OCI-LY3 (cell line): ENCODE data around the gene APLP1.

ENCODE experiments used
- H2AFZ ChIP-seq: fragments of 200-600, 300-600 bp; shearing (Covaris generic); 2 replicates; pipeline ENCODE4 v1.6.0; 2014; ENCODE audit warnings: antibody characterized with exemption, low read depth, low read length
- H3K27ac ChIP-seq: fragments of 200-600, 300-600 bp; sonication (generic); 2 replicates; pipeline ENCODE4 v1.5.1; 2014; ENCODE audit warnings: mild to moderate bottlenecking, low read length, moderate library complexity, mixed read lengths
- H3K27me3 ChIP-seq: fragments of 200-600, 300-600 bp; sonication (generic); 2 replicates; pipeline ENCODE4 v1.6.1; 2014; ENCODE audit warnings: low read depth, low read length, mixed read lengths
- H3K36me3 ChIP-seq: fragments of 200-600, 300-600 bp; sonication (generic); replicated peaks from 2 replicates; pipeline ENCODE3; 2014; ENCODE audit warnings: low read depth, low read length, mixed read lengths
- H3K4me1 ChIP-seq: fragments of 300-600, 200-600 bp; sonication (generic); 2 replicates; pipeline ENCODE4 v1.6.1; 2014; ENCODE audit warnings: low read length, mixed read lengths
- H3K4me2 ChIP-seq: fragments of 200-600, 300-600 bp; sonication (generic); 2 replicates; pipeline ENCODE4 v1.6.1; 2014; ENCODE audit warnings: low read length, mixed read lengths
- H3K4me3 ChIP-seq: fragments of 300-600, 200-600 bp; sonication (generic); 2 replicates; pipeline ENCODE4 v1.5.1; 2014; ENCODE audit warnings: antibody characterized with exemption, mild to moderate bottlenecking, low read length, moderate library complexity
- H3K79me2 ChIP-seq: fragments of 300-600, 200-600 bp; shearing (Covaris generic); 2 replicates; pipeline ENCODE4 v1.6.1; 2014; ENCODE audit warnings: mild to moderate bottlenecking, low read length, mixed read lengths
- H3K9ac ChIP-seq: fragments of 300-600, 200-600 bp; shearing (Covaris generic); 2 replicates; pipeline ENCODE4 v1.6.0; 2014; ENCODE audit warnings: mild to moderate bottlenecking, low read length, moderate library complexity
- H3K9me3 ChIP-seq: fragments of 200-600, 300-600 bp; shearing (Covaris generic); 2 replicates; pipeline ENCODE4 v1.6.1; 2014; ENCODE audit warnings: low read length, mixed read lengths; ENCODE audit not compliant: insufficient read depth
- H4K20me1 ChIP-seq: fragments of 200-600, 300-600 bp; sonication (generic); 2 replicates; pipeline ENCODE4 v1.6.1; 2016; ENCODE audit warnings: low read length, mixed read lengths; ENCODE audit not compliant: insufficient read depth
- EZH2phosphoT487 ChIP-seq: fragments of 200-600 bp; shearing (Covaris generic); IDR thresholded peaks from 2 replicates; pipeline ENCODE4 v1.6.1; 2018; ENCODE audit warnings: antibody characterized with exemption, mixed run types, low read depth
- TF ChIP-seq, protein P1 (sequence below): fragments of 200-600, 300-600 bp; sonication (generic); IDR thresholded peaks from 2 replicates; pipeline ENCODE4 v1.5.1; 2014; ENCODE audit warnings: antibody characterized with exemption, low read length, low read depth

Gene APLP1

DNA sequence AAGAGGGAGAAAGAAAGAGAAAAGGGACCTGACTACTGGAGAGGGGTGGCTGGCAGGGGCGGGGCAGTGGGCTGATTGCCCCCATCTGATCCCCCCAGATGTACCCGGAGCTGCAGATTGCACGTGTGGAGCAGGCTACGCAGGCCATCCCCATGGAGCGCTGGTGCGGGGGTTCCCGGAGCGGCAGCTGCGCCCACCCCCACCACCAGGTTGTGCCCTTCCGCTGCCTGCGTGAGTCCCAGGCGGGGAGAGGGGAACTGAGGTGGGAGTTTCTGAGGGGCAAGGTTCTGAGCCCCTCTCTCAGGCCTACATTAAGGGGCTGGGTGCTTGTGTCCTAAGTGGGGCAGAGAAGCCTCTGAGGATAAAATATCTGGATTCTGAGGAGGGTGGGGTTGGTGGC lies 2.4 kb downstream of the APLP1 start:
- H3K4me3 ChIP-seq = no peak overlapping the region
- H3K36me3 ChIP-seq = no peaks in the 10 kb centered on the region
- H3K4me2 ChIP-seq = no peak overlapping the region
- no peaks in the 10 kb centered on the region for H3K79me2 ChIP-seq
- H3K27me3 ChIP-seq = no peaks in the 10 kb centered on the region
- no peaks in the 10 kb centered on the region for H4K20me1 ChIP-seq
- H3K9ac ChIP-seq = no peak overlapping the region
- no peak overlapping the region for H2AFZ ChIP-seq
- TF ChIP-seq, protein P1, sequence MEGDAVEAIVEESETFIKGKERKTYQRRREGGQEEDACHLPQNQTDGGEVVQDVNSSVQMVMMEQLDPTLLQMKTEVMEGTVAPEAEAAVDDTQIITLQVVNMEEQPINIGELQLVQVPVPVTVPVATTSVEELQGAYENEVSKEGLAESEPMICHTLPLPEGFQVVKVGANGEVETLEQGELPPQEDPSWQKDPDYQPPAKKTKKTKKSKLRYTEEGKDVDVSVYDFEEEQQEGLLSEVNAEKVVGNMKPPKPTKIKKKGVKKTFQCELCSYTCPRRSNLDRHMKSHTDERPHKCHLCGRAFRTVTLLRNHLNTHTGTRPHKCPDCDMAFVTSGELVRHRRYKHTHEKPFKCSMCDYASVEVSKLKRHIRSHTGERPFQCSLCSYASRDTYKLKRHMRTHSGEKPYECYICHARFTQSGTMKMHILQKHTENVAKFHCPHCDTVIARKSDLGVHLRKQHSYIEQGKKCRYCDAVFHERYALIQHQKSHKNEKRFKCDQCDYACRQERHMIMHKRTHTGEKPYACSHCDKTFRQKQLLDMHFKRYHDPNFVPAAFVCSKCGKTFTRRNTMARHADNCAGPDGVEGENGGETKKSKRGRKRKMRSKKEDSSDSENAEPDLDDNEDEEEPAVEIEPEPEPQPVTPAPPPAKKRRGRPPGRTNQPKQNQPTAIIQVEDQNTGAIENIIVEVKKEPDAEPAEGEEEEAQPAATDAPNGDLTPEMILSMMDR = no peak
- no peak for TF ChIP-seq EZH2phosphoT487
- no peak overlapping the region for H3K27ac ChIP-seq
- no peaks in the 10 kb centered on the region for H3K9me3 ChIP-seq
- 0 out of 2 replicates have a peak, but pooled peaks cover 2% of the 10 kb centered on the region for H3K4me1 ChIP-seq

DNA sequence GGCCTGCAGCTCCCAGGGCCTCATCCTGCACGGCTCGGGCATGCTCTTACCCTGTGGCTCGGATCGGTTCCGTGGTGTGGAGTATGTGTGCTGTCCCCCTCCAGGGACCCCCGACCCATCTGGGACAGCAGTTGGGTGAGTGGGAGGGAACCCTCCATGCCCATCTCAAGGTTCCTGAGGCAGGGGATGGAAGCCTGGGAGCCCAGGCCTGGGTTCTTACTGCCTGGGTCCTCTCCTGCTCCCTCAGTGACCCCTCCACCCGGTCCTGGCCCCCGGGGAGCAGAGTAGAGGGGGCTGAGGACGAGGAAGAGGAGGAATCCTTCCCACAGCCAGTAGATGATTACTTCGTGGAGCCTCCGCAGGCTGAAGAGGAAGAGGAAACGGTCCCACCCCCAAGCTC lies 3.2 kb downstream of the APLP1 start:
- H3K27me3 ChIP-seq = no peaks in the 10 kb centered on the region
- H2AFZ ChIP-seq = no peak overlapping the region
- TF ChIP-seq, protein P1 = no peak
- no peak for TF ChIP-seq EZH2phosphoT487
- H3K4me2 ChIP-seq = no peak overlapping the region
- no peak overlapping the region for H3K9ac ChIP-seq
- no peaks in the 10 kb centered on the region for H4K20me1 ChIP-seq
- H3K9me3 ChIP-seq = no peaks in the 10 kb centered on the region
- H3K36me3 ChIP-seq = no peaks in the 10 kb centered on the region
- 0 out of 2 replicates have a peak, but pooled peaks cover 2% of the 10 kb centered on the region for H3K4me1 ChIP-seq
- H3K79me2 ChIP-seq = no peaks in the 10 kb centered on the region
- no peak overlapping the region for H3K4me3 ChIP-seq
- H3K27ac ChIP-seq = no peak overlapping the region

DNA sequence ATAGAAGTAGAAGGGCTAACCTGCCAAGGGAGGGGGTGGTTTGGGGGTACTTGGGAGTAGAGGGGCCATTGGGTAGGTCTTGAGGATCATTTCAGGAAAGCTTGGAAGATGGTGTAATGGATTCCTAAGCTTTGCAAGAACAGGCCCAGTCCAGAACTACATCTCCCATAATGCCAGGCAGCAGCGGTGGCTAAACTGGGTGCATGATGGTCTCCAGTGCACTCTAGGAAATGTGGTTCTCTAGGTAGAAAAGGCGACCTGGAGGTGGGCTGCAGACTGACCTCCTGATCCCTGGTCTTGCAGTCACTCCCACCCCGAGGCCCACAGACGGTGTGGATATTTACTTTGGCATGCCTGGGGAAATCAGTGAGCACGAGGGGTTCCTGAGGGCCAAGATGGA lies 3.8 kb downstream of the APLP1 start:
- no peaks in the 10 kb centered on the region for H4K20me1 ChIP-seq
- no peak overlapping the region for H3K9ac ChIP-seq
- H3K27ac ChIP-seq = no peak overlapping the region
- no peak overlapping the region for H3K4me3 ChIP-seq
- H3K4me1 ChIP-seq = 0 out of 2 replicates have a peak, but pooled peaks cover 2% of the 10 kb centered on the region
- no peak overlapping the region for H2AFZ ChIP-seq
- H3K79me2 ChIP-seq = no peaks in the 10 kb centered on the region
- no peaks in the 10 kb centered on the region for H3K9me3 ChIP-seq
- H3K4me2 ChIP-seq = no peak overlapping the region
- no peaks in the 10 kb centered on the region for H3K27me3 ChIP-seq
- no peak for TF ChIP-seq EZH2phosphoT487
- TF ChIP-seq, protein P1 = no peak
- H3K36me3 ChIP-seq = no peaks in the 10 kb centered on the region

DNA sequence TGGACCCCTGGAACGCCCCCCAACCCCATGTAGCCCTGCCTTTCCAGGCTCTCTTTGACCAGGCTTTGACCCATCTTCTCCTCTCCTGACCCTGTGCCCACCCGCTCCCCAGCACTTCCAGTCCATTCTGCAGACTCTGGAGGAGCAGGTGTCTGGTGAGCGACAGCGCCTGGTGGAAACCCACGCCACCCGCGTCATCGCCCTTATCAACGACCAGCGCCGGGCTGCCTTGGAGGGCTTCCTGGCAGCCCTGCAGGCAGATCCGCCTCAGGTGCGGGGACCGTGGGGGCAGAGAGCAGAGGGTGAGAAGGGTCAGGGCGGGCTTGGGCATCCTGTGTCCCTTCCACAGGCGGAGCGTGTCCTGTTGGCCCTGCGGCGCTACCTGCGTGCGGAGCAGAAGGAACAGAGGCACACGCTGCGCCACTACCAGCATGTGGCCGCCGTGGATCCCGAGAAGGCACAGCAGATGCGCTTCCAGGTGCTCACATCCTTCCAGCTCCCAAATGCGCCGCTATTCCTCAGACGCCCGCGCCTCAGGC lies 6.1 kb downstream of the APLP1 start:
- Histone ChIP-seq H3K9me3 (no peaks in the 10 kb centered on the region), H2AFZ (no peak overlapping the region), H3K27ac (no peak overlapping the region), H3K4me1 (0 out of 2 replicates have a peak, but pooled peaks cover 2% of the 10 kb centered on the region), H3K36me3 (no peaks in the 10 kb centered on the region), H4K20me1 (no peaks in the 10 kb centered on the region), H3K4me2 (no peak overlapping the region), H3K9ac (no peak overlapping the region), H3K79me2 (no peaks in the 10 kb centered on the region), H3K27me3 (no peaks in the 10 kb centered on the region), H3K4me3 (no peak overlapping the region)
- TF ChIP-seq, protein P1 = no peak
- TF ChIP-seq EZH2phosphoT487 = no peak
